GM23338 (cell line): ENCODE measurements around the gene IGF1. TPM values are rescaled to one million over a fixed set of nuclear protein-coding genes. Genes with fewer than 3 reads are reported as not detected.

Experiments
- ATAC-seq: fragments of 200-7000 bp; cut with Tn5 transposase; 3 replicates; pipeline ENCODE4 v1.9.1; 2020
- DNase-seq: peaks from one replicate; pipeline ENCODE4 v3.0.0-alpha.2; 2015; ENCODE audit warnings: low spot score
- H2AFZ ChIP-seq: fragments of 200-600 bp; sonication (generic); 2 replicates; pipeline ENCODE4 v1.8.0; 2016; ENCODE audit warnings: antibody characterized with exemption, mild to moderate bottlenecking, moderate library complexity
- H3F3A ChIP-seq: fragments of 200-600 bp; sonication (generic); replicated peaks from 2 replicates; pipeline ENCODE4 v1.8.0; 2017; ENCODE audit warnings: antibody characterized with exemption, mixed run types, low read depth
- H3K27ac ChIP-seq: fragments of 200-600 bp; sonication (generic); 2 replicates; pipeline ENCODE4 v1.6.1; 2016; ENCODE audit warnings: low read depth
- H3K27me3 ChIP-seq: fragments of 200-600 bp; sonication (generic); 2 replicates; pipeline ENCODE4 v1.8.0; 2016; ENCODE audit warnings: mild to moderate bottlenecking, mixed run types, moderate library complexity; ENCODE audit not compliant: insufficient read depth
- H3K36me3 ChIP-seq: fragments of 200-600 bp; sonication (generic); 2 replicates; pipeline ENCODE4 v1.8.0; 2016; ENCODE audit warnings: mild to moderate bottlenecking; ENCODE audit not compliant: insufficient read depth
- H3K4me1 ChIP-seq: fragments of 200-600 bp; sonication (generic); 2 replicates; pipeline ENCODE4 v1.8.0; 2016; ENCODE audit warnings: mild to moderate bottlenecking, moderate library complexity; ENCODE audit not compliant: insufficient read depth
- H3K4me2 ChIP-seq: fragments of 200-600 bp; sonication (generic); 2 replicates; pipeline ENCODE4 v1.7.1; 2017; ENCODE audit warnings: mixed run types
- H3K4me3 ChIP-seq: fragments of 200-600 bp; sonication (generic); 2 replicates; pipeline ENCODE4 v1.6.1; 2016; ENCODE audit warnings: mixed run types
- H3K79me2 ChIP-seq: fragments of 200-600 bp; sonication (generic); replicated peaks from 2 replicates; pipeline ENCODE4 v1.8.0; 2017; ENCODE audit warnings: mild to moderate bottlenecking; ENCODE audit not compliant: insufficient read depth
- H3K9me2 ChIP-seq: fragments of 200-600 bp; sonication (generic); 2 replicates; pipeline ENCODE4 v1.8.0; 2017; ENCODE audit not compliant: insufficient read depth
- H4K20me1 ChIP-seq: fragments of 200-600 bp; sonication (generic); replicated peaks from 2 replicates; pipeline ENCODE4 v1.8.0; 2017; ENCODE audit warnings: mild to moderate bottlenecking; ENCODE audit not compliant: insufficient read depth
- H3K27ac Mint-ChIP-seq: 2 replicates; pipeline ENCODE4 v1.8.0; 2020; ENCODE audit warnings: inconsistent platforms, mild to moderate bottlenecking, moderate library complexity, mixed read lengths
- H3K27me3 Mint-ChIP-seq: 3 replicates; pipeline ENCODE4 v1.8.0; 2022; ENCODE audit warnings: low read depth, mild to moderate bottlenecking, moderate library complexity, mixed read lengths, inconsistent platforms; ENCODE audit not compliant: insufficient read depth, poor library complexity
- H3K36me3 Mint-ChIP-seq: 3 replicates; pipeline ENCODE4 v1.8.0; 2021; ENCODE audit warnings: low read depth, mild to moderate bottlenecking, inconsistent platforms, moderate library complexity, mixed read lengths
- H3K4me1 Mint-ChIP-seq: 3 replicates; pipeline ENCODE4 v1.8.0; 2020; ENCODE audit warnings: mild to moderate bottlenecking, inconsistent platforms, mixed read lengths
- H3K4me3 Mint-ChIP-seq: 3 replicates; pipeline ENCODE4 v1.8.0; 2021; ENCODE audit warnings: moderate library complexity, mild to moderate bottlenecking, inconsistent platforms, mixed read lengths
- H3K9me3 Mint-ChIP-seq: 3 replicates; pipeline ENCODE4 v1.8.0; 2020; ENCODE audit warnings: moderate library complexity, mild to moderate bottlenecking, inconsistent platforms, mixed read lengths
- CREB1 ChIP-seq: fragments of 250-450 bp; sonication (Bioruptor Pico); IDR thresholded peaks from 2 replicates; pipeline ENCODE4 v1.5.0; 2020; ENCODE audit warnings: low read depth, mild to moderate bottlenecking, moderate library complexity
- JUNB ChIP-seq: IDR thresholded peaks from one replicate; pipeline ENCODE4 v1.6.1; 2016; ENCODE audit warnings: antibody characterized with exemption; ENCODE audit not compliant: unreplicated experiment
- NANOG ChIP-seq: IDR thresholded peaks from 2 replicates; pipeline ENCODE4 v1.6.1; 2016; ENCODE audit warnings: antibody characterized with exemption, borderline replicate concordance
- POLR2AphosphoS5 ChIP-seq: IDR thresholded peaks from 2 replicates; pipeline ENCODE4 v1.6.1; 2016; ENCODE audit warnings: antibody characterized with exemption, low read depth
- STAT1 ChIP-seq: IDR thresholded peaks from one replicate; pipeline ENCODE4 v1.6.1; 2016; ENCODE audit warnings: antibody characterized with exemption; ENCODE audit not compliant: unreplicated experiment
- ZNF331 ChIP-seq: fragments of 250-450 bp; sonication (Bioruptor Pico); IDR thresholded peaks from 2 replicates; pipeline ENCODE4 v1.5.0; 2020; ENCODE audit warnings: low read depth, mild to moderate bottlenecking, moderate library complexity
- polyA plus RNA-seq: library from polyadenylated mRNA; unstranded; fragments of >200 nt; fragmentation: Nextera tagmentation; extraction: Ambion mirVana; gene quantifications from 2 replicates; pipeline ENCODE4 v1.2.1, GENCODE V29; 2016
- total RNA-seq: library from RNA; depleted of rRNA; stranded (reverse); fragments of >200 nt; shearing (Covaris generic); gene quantifications from 2 replicates; pipeline ENCODE4 v1.2.3, GENCODE V29; 2014
- TF ChIP-seq, protein P1 (sequence below): IDR thresholded peaks from one replicate; pipeline ENCODE4 v1.6.1; 2018; ENCODE audit warnings: antibody characterized with exemption; ENCODE audit not compliant: unreplicated experiment
- TF ChIP-seq, protein P2 (sequence below), 2 experiments: fragments of 200-600 bp in 1 of 2; sonication (generic) in 1 of 2; conservative IDR thresholded peaks; 2 replicates each; pipeline versions ENCODE4 v1.5.1 to v1.6.1; 2016 to 2017; ENCODE audit warnings: antibody characterized with exemption in 2 of 2, low read depth in 2 of 2, mild to moderate bottlenecking in 2 of 2, moderate library complexity in 1 of 2
- TF ChIP-seq, protein P3 (sequence below): IDR thresholded peaks from 2 replicates; pipeline ENCODE4 v1.6.1; 2016; ENCODE audit warnings: antibody characterized with exemption

IGF1 gene
- total and polyA plus RNA-seq, 2 experiments from 2014 or later = 0.29 TPM; not detected in 1

DNA sequence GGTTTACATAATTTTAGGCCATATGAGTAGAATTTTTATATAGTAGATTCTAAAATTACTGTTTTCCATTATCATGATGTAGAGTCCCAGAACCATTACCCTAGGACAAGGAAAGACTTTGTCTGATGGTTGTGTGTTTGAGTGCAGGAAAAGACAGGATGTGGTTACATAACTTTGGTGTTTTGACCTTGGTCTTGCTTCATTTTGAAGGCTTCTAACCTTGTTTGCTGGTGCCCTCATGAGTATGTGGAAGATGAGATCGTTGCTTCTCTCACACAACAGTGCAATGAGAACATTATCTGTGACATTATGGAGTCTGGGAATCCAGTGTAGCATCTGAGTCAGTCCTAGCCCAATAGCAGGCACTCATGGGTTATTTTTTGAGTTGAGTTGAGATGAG is 106.2 kb downstream of the IGF1 start:
- Histone ChIP-seq H3K27me3 (no peaks in the 10 kb centered on the region), H3K9me2 (peaks cover 5% of the 10 kb centered on the region; the same call in 1 of the 2 replicates), H3K36me3 (no peaks in the 10 kb centered on the region), H3K79me2 (no peaks in the 10 kb centered on the region), H3K4me2 (no peak overlapping the region), H3F3A (no peaks in the 10 kb centered on the region), H2AFZ (no peak overlapping the region), H4K20me1 (no peaks in the 10 kb centered on the region), H3K4me1 (no peaks in the 10 kb centered on the region), H3K27ac (no peak overlapping the region), H3K4me3 (no peak overlapping the region)
- Mint-ChIP-seq H3K27me3 (peaks cover 1% of the 10 kb centered on the region), H3K4me1 (no peaks in the 10 kb centered on the region), H3K9me3 (peaks cover 18% of the 10 kb centered on the region), H3K36me3 (peaks cover 5% of the 10 kb centered on the region; the same call in 2 of the 3 replicates), H3K4me3 (no peak overlapping the region), H3K27ac (no peak overlapping the region)
- DNase-seq = no peak
- ATAC-seq = no peak
- TF ChIP-seq, protein P1, sequence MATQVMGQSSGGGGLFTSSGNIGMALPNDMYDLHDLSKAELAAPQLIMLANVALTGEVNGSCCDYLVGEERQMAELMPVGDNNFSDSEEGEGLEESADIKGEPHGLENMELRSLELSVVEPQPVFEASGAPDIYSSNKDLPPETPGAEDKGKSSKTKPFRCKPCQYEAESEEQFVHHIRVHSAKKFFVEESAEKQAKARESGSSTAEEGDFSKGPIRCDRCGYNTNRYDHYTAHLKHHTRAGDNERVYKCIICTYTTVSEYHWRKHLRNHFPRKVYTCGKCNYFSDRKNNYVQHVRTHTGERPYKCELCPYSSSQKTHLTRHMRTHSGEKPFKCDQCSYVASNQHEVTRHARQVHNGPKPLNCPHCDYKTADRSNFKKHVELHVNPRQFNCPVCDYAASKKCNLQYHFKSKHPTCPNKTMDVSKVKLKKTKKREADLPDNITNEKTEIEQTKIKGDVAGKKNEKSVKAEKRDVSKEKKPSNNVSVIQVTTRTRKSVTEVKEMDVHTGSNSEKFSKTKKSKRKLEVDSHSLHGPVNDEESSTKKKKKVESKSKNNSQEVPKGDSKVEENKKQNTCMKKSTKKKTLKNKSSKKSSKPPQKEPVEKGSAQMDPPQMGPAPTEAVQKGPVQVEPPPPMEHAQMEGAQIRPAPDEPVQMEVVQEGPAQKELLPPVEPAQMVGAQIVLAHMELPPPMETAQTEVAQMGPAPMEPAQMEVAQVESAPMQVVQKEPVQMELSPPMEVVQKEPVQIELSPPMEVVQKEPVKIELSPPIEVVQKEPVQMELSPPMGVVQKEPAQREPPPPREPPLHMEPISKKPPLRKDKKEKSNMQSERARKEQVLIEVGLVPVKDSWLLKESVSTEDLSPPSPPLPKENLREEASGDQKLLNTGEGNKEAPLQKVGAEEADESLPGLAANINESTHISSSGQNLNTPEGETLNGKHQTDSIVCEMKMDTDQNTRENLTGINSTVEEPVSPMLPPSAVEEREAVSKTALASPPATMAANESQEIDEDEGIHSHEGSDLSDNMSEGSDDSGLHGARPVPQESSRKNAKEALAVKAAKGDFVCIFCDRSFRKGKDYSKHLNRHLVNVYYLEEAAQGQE = no peak
- TF ChIP-seq, protein P2, sequence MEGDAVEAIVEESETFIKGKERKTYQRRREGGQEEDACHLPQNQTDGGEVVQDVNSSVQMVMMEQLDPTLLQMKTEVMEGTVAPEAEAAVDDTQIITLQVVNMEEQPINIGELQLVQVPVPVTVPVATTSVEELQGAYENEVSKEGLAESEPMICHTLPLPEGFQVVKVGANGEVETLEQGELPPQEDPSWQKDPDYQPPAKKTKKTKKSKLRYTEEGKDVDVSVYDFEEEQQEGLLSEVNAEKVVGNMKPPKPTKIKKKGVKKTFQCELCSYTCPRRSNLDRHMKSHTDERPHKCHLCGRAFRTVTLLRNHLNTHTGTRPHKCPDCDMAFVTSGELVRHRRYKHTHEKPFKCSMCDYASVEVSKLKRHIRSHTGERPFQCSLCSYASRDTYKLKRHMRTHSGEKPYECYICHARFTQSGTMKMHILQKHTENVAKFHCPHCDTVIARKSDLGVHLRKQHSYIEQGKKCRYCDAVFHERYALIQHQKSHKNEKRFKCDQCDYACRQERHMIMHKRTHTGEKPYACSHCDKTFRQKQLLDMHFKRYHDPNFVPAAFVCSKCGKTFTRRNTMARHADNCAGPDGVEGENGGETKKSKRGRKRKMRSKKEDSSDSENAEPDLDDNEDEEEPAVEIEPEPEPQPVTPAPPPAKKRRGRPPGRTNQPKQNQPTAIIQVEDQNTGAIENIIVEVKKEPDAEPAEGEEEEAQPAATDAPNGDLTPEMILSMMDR (conservative IDR thresholded peaks at IDR 0.05; ENCODE audit: low read depth in 2 of 2) = no peak
- no peak for TF ChIP-seq NANOG
- no peak for TF ChIP-seq JUNB
- no peak for TF ChIP-seq POLR2AphosphoS5
- TF ChIP-seq CREB1 (CRISPR knock-in tag) = no peak
- TF ChIP-seq, protein P3, sequence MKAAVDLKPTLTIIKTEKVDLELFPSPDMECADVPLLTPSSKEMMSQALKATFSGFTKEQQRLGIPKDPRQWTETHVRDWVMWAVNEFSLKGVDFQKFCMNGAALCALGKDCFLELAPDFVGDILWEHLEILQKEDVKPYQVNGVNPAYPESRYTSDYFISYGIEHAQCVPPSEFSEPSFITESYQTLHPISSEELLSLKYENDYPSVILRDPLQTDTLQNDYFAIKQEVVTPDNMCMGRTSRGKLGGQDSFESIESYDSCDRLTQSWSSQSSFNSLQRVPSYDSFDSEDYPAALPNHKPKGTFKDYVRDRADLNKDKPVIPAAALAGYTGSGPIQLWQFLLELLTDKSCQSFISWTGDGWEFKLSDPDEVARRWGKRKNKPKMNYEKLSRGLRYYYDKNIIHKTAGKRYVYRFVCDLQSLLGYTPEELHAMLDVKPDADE = no peak

DNA sequence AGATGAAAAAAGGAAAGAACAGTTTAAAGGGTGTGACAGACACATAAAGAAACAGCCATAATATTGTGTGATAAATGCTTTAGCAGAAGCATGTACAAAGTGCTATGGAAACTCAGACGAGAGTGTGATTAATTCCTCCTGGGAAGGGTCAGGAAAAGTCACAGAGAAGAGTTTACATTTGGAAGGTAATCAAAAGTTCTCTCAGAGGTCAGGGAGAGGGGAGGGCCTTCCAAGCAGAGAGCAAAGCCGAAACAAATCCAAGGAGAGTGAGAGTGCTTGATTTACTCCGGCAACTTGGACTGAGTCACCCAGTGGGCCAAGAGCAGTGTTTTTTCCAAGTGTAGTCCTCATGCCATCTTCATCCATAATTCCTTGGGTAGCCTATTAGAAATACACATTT is 108.3 kb downstream of the IGF1 start:
- Histone ChIP-seq H3K4me2 (no peak overlapping the region), H3K27ac (no peak overlapping the region), H3K9me2 (peaks cover 5% of the 10 kb centered on the region; the same call in 1 of the 2 replicates), H3K79me2 (no peaks in the 10 kb centered on the region), H3K4me3 (no peak overlapping the region), H3K4me1 (no peaks in the 10 kb centered on the region), H2AFZ (no peak overlapping the region), H4K20me1 (no peaks in the 10 kb centered on the region), H3K36me3 (no peaks in the 10 kb centered on the region), H3K27me3 (no peaks in the 10 kb centered on the region), H3F3A (no peaks in the 10 kb centered on the region)
- Mint-ChIP-seq H3K4me3 (no peak overlapping the region), H3K36me3 (peaks cover 13% of the 10 kb centered on the region; the same call in 2 of the 3 replicates), H3K4me1 (no peaks in the 10 kb centered on the region), H3K9me3 (peaks cover 35% of the 10 kb centered on the region), H3K27me3 (peaks cover 5% of the 10 kb centered on the region), H3K27ac (no peak overlapping the region)
- DNase-seq = no peak
- no peak for ATAC-seq
- TF ChIP-seq CREB1 (CRISPR knock-in tag) (no peak), JUNB (no peak), STAT1 (no peak), ZNF331 (CRISPR knock-in tag) (no peak)
- TF ChIP-seq, protein P1 = no peak
- TF ChIP-seq, protein P2 (conservative IDR thresholded peaks at IDR 0.05; ENCODE audit: low read depth in 2 of 2) = no peak
